ENCODE measurements around the gene SORCS1.

Gene SORCS1

GRCh38 chr10:106877574-106877973, 286.9 kb downstream of the SORCS1 start:
- TF ChIP-seq, protein P1, sequence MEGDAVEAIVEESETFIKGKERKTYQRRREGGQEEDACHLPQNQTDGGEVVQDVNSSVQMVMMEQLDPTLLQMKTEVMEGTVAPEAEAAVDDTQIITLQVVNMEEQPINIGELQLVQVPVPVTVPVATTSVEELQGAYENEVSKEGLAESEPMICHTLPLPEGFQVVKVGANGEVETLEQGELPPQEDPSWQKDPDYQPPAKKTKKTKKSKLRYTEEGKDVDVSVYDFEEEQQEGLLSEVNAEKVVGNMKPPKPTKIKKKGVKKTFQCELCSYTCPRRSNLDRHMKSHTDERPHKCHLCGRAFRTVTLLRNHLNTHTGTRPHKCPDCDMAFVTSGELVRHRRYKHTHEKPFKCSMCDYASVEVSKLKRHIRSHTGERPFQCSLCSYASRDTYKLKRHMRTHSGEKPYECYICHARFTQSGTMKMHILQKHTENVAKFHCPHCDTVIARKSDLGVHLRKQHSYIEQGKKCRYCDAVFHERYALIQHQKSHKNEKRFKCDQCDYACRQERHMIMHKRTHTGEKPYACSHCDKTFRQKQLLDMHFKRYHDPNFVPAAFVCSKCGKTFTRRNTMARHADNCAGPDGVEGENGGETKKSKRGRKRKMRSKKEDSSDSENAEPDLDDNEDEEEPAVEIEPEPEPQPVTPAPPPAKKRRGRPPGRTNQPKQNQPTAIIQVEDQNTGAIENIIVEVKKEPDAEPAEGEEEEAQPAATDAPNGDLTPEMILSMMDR (conservative IDR thresholded peaks at IDR 0.05; ENCODE audit: low read length), result no peak
- H3K4me3 ChIP-seq (ENCODE audit: low read length), result no peak overlapping the region
- no peak for DNase-seq (ENCODE audit: low read depth)

- no peak for DNase-seq (ENCODE audit: low read depth)
- TF ChIP-seq, protein P1 (conservative IDR thresholded peaks at IDR 0.05; ENCODE audit: low read length), result no peak
- H3K4me3 ChIP-seq (ENCODE audit: low read length), result no peak overlapping the region
These were observed 290.0 kb downstream of the SORCS1 start for GRCh38 chr10:106874604-106874889.

GRCh38 chr10:106873770-106874603, 290.5 kb downstream of the SORCS1 start:
- no peak overlapping the region for H3K4me3 ChIP-seq (ENCODE audit: low read length)
- no peak for DNase-seq (ENCODE audit: low read depth)
- TF ChIP-seq, protein P1 (conservative IDR thresholded peaks at IDR 0.05; ENCODE audit: low read length), result no peak

- TF ChIP-seq, protein P1 (conservative IDR thresholded peaks at IDR 0.05; ENCODE audit: low read length), result no peak
- H3K4me3 ChIP-seq (ENCODE audit: low read length), result no peak overlapping the region
- DNase-seq (ENCODE audit: low read depth), result no peak
These were observed 292.3 kb downstream of the SORCS1 start for GRCh38 chr10:106872176-106872575.

DNA sequence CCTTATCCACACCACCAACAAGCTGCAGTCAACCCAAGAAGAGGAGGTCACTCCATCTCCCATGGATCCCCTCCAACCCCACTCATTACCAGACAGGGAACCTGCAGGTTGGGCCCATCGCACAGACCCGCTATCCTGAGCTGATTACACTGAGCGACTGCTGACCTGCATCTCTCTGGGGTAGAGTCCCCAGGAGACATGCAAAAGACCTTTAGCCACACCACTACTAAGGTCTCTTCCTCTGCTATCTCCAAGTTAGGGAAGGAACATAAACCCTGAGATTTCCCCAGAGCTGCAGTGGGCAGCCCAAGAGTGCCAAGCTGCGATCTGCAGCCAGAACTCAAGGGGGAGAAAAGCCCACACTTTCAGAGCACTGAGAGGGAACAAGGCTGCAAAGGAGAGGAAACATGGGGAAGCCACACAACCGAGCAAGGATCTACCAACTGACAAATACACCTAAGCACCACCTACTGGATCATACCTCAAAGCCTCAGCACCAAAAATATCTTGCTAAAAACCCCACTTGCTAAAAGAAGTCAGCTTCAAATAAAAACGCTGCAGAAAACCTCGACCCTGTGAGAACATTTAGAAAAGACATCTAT, 298.2 kb downstream of the SORCS1 start:
- no peak for DNase-seq (ENCODE audit: low read depth)
- TF ChIP-seq, protein P1 (conservative IDR thresholded peaks at IDR 0.05; ENCODE audit: low read length), result no peak
- H3K4me3 ChIP-seq (ENCODE audit: low read length), result no peak overlapping the region

DNA sequence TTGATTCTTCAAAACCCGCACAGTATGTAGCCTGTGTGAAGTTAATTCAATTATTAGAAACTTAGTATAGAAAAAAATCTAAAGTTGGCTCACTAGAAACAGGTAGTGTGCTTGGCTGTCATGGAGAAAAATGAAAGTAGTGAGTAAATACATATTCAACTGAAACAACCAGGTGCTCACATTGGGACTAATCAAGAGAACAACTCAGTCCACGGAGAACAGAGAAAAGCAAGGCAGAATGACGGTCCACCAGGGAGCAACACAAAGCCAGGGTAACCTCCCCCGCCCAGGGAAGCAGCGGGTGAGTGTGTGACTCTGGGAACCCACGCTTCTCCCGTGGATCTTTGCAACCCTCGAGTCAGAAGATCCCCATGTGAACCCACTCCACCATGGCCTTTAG, 300.5 kb downstream of the SORCS1 start:
- TF ChIP-seq, protein P1 (conservative IDR thresholded peaks at IDR 0.05; ENCODE audit: low read length), result no peak
- H3K4me3 ChIP-seq (ENCODE audit: low read length), result no peak overlapping the region
- no peak for DNase-seq (ENCODE audit: low read depth)

DNA sequence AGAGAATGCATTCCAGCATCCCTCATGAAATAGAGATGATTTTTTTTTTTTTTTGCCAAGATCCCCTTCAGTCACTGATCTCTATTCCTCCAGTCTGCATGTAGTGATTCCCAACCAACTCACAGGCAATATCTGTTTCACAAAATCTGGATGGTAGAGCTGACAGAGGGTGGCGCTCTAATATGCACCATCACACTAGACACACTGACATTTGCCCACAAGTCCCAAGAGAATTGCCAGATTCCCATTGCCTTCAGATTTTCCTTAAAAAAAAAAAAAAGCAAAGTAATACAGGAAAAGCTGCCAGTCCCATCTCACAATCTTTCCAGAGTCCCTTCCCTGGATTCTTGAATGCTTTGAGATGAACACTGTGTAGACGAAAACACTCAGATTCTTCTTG, 301.0 kb downstream of the SORCS1 start:
- TF ChIP-seq, protein P1 (conservative IDR thresholded peaks at IDR 0.05; ENCODE audit: low read length), result no peak
- DNase-seq (ENCODE audit: low read depth), result no peak
- H3K4me3 ChIP-seq (ENCODE audit: low read length), result no peak overlapping the region

All from AG10803 (cell line).